ENCODE measurements around the gene NSG1.
A peak's percentile ranks its signal among the peaks of the same experiment; 100 is the strongest.

Gene NSG1

GRCh38 chr4:4386736-4387392 lies at the start of gene NSG1:
Gene NSG1, plus strand, starts transcription at chr4:4387102. Its CDS starts 528 bp downstream, at chr4:4387630.
- peak; percentile 32 for DNase-seq

- DNase-seq = no peak
These were observed 48.5 kb upstream of the NSG1 start for GRCh38 chr4:4338210-4339001.

GRCh38 chr4:4339504-4340085 lies 47.3 kb upstream of the NSG1 start:
- no peak for DNase-seq

- DNase-seq = no peak
These were observed 44.8 kb upstream of the NSG1 start for GRCh38 chr4:4341861-4342650.

GRCh38 chr4:4343038-4343437 lies 43.9 kb upstream of the NSG1 start:
- no peak for DNase-seq

- no peak for DNase-seq
These were observed 41.9 kb upstream of the NSG1 start for GRCh38 chr4:4344915-4345527.

- DNase-seq = no peak
These were observed 39.3 kb upstream of the NSG1 start for GRCh38 chr4:4347585-4347984.

GRCh38 chr4:4348585-4348984 lies 38.3 kb upstream of the NSG1 start:
- DNase-seq = peak; percentile 55

- no peak for DNase-seq
These were observed 37.0 kb upstream of the NSG1 start for GRCh38 chr4:4349867-4350266.

- DNase-seq = no peak
These were observed 36.0 kb upstream of the NSG1 start for GRCh38 chr4:4350909-4351308.

GRCh38 chr4:4355302-4355701 lies 31.6 kb upstream of the NSG1 start:
- DNase-seq = no peak

GRCh38 chr4:4356106-4357041 lies 30.5 kb upstream of the NSG1 start:
- no peak for DNase-seq

- DNase-seq = no peak
These were observed 28.6 kb upstream of the NSG1 start for GRCh38 chr4:4358093-4358854.

GRCh38 chr4:4361883-4362282 lies 25.0 kb upstream of the NSG1 start:
- no peak for DNase-seq

GRCh38 chr4:4362991-4363697 lies 23.8 kb upstream of the NSG1 start:
- no peak for DNase-seq

- DNase-seq = no peak
These were observed 22.8 kb upstream of the NSG1 start for GRCh38 chr4:4364061-4364460.

GRCh38 chr4:4364486-4365208 lies 22.3 kb upstream of the NSG1 start:
- DNase-seq = no peak

GRCh38 chr4:4368809-4369580 lies 17.9 kb upstream of the NSG1 start:
- no peak for DNase-seq

Data from CD4-positive, alpha-beta T cell treated with Interleukin-10 for 1 hour (primary cell).